ENCODE data around the gene ZNF839.
A peak's percentile ranks its signal among the peaks of the same experiment; 100 is the strongest.

The ZNF839 gene

DNA sequence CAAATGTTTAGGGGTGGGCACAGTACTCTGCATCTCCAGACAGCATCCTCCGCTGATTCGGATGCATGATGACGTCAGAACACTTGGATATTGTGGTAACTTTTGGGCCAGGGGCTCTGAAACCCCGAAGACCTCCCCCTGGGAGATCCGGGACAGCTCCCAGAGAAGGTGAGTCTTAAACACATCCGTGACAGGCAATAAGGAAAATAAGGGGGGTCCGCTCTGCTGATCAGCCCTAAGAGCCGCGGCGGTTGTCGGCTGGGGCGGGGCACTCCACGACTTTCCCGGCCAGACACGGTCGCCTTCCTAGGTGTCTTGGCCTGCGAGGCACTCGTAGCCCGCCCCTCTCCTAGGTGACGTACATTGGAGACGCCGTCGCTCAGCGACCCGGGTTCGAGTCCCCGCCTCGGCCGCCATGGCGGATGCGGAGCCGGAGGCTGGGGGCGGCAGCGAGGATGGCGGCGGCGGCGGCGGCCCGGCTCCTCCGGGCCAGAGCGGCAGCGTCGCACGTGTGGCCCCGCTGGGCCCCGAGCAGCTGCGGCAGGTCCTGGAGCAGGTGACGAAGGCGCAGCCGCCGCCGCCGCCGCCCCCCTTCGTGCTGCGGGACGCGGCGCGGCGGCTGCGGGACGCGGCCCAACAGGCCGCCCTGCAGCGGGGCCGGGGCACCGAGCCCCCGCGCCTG, at the start of gene ZNF839:
Gene ZNF839 (plus strand): TSS at position 396 of the 682 bp plus-strand sequence. CDS start 20 bp downstream, at position 416.
- H3K27me3 Mint-ChIP-seq, result no peaks in the 10 kb centered on the region
- peak within 1 kb of the TSS; percentile 96 for H3K27ac Mint-ChIP-seq
- DNase-seq, result peak; percentile 98
- peak within 1 kb of the TSS; percentile 95 for H3K4me3 Mint-ChIP-seq
- H3K36me3 Mint-ChIP-seq (ENCODE audit: low read depth), result peaks cover 2% of the 10 kb centered on the region
- peak; percentile 76 for ATAC-seq
- H3K9me3 Mint-ChIP-seq, result no peaks in the 10 kb centered on the region
- peaks cover 64% of the 10 kb centered on the region for H3K4me1 Mint-ChIP-seq

- Mint-ChIP-seq H3K36me3 (ENCODE audit: low read depth) (no peaks in the 10 kb centered on the region), H3K27me3 (no peaks in the 10 kb centered on the region), H3K9me3 (no peaks in the 10 kb centered on the region), H3K27ac (no peak overlapping the region), H3K4me1 (no peaks in the 10 kb centered on the region), H3K4me3 (no peak overlapping the region)
- DNase-seq (no peak), ATAC-seq (peak; percentile 24)
Observed at GRCh38 chr14:102272392-102272791, 47.2 kb upstream of the ZNF839 start.

- DNase-seq (no peak), ATAC-seq (no peak)
- Mint-ChIP-seq H3K27ac (no peak overlapping the region), H3K9me3 (no peaks in the 10 kb centered on the region), H3K27me3 (no peaks in the 10 kb centered on the region), H3K4me3 (no peak overlapping the region), H3K36me3 (ENCODE audit: low read depth) (no peaks in the 10 kb centered on the region), H3K4me1 (no peaks in the 10 kb centered on the region)
Observed at GRCh38 chr14:102275866-102276265, 43.7 kb upstream of the ZNF839 start.

DNA sequence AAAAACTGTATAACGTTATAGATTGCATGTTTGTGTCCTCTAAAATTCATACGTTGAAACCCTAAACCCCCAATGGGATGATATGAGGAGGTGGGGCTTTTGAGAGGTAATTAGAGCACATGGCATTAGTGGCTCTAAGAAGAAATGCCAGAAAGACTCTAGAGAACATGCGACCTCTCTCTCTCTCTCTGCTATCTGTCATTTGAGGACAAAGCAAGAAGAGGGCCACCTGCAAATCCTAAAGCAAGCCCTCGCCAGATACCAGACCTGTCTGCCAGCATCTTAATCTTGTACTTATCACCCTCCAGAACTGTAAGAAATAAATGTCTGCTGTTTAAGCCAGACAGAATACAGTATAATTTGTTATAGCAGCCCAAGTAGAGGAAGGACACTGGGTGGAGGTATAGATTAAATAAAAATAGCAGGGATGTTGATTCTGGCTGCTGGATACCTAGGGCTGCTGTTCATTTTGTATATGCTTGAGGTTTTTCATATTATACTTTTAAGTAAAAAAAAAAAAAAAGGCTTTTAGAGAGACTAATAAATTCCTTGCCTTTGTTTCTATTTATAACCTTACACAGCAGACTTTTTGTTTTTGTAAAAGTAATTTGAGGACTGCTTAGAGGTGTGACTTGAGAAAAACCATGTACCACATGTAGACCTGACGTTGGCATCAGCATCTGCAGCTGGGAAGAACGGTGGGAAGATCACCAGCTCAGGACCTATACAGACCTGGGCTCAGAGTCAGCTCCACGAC, 41.5 kb upstream of the ZNF839 start:
- no peaks in the 10 kb centered on the region for H3K9me3 Mint-ChIP-seq
- no peaks in the 10 kb centered on the region for H3K27me3 Mint-ChIP-seq
- H3K4me3 Mint-ChIP-seq, result no peak overlapping the region
- H3K36me3 Mint-ChIP-seq (ENCODE audit: low read depth), result no peaks in the 10 kb centered on the region
- ATAC-seq, result no peak
- H3K27ac Mint-ChIP-seq, result no peak overlapping the region
- no peaks in the 10 kb centered on the region for H3K4me1 Mint-ChIP-seq
- DNase-seq, result no peak

GRCh38 chr14:102278631-102278935, 41.0 kb upstream of the ZNF839 start:
- no peak overlapping the region for H3K4me3 Mint-ChIP-seq
- no peaks in the 10 kb centered on the region for H3K27me3 Mint-ChIP-seq
- no peak overlapping the region for H3K27ac Mint-ChIP-seq
- ATAC-seq, result no peak
- H3K4me1 Mint-ChIP-seq, result no peaks in the 10 kb centered on the region
- no peaks in the 10 kb centered on the region for H3K9me3 Mint-ChIP-seq
- DNase-seq, result no peak
- no peaks in the 10 kb centered on the region for H3K36me3 Mint-ChIP-seq (ENCODE audit: low read depth)

GRCh38 chr14:102279282-102279681, 40.3 kb upstream of the ZNF839 start:
- no peak overlapping the region for H3K4me3 Mint-ChIP-seq
- ATAC-seq (no peak), DNase-seq (no peak)
- H3K9me3 Mint-ChIP-seq, result no peaks in the 10 kb centered on the region
- H3K27me3 Mint-ChIP-seq, result no peaks in the 10 kb centered on the region
- H3K36me3 Mint-ChIP-seq (ENCODE audit: low read depth), result no peaks in the 10 kb centered on the region
- H3K27ac Mint-ChIP-seq, result no peak overlapping the region
- no peaks in the 10 kb centered on the region for H3K4me1 Mint-ChIP-seq

- Mint-ChIP-seq H3K27ac (no peak overlapping the region), H3K36me3 (ENCODE audit: low read depth) (no peaks in the 10 kb centered on the region), H3K4me1 (no peaks in the 10 kb centered on the region), H3K9me3 (no peaks in the 10 kb centered on the region), H3K4me3 (no peak overlapping the region), H3K27me3 (no peaks in the 10 kb centered on the region)
- ATAC-seq (no peak), DNase-seq (no peak)
Observed at GRCh38 chr14:102279688-102280348, 39.7 kb upstream of the ZNF839 start.

- Mint-ChIP-seq H3K36me3 (ENCODE audit: low read depth) (no peaks in the 10 kb centered on the region), H3K4me1 (no peaks in the 10 kb centered on the region), H3K9me3 (no peaks in the 10 kb centered on the region), H3K27me3 (no peaks in the 10 kb centered on the region), H3K27ac (no peak overlapping the region), H3K4me3 (no peak overlapping the region)
- DNase-seq, result no peak
- no peak for ATAC-seq
Observed at GRCh38 chr14:102280376-102280962, 39.1 kb upstream of the ZNF839 start.

GRCh38 chr14:102282751-102283465, 36.6 kb upstream of the ZNF839 start:
- no peaks in the 10 kb centered on the region for H3K4me1 Mint-ChIP-seq
- no peak overlapping the region for H3K27ac Mint-ChIP-seq
- H3K9me3 Mint-ChIP-seq, result no peaks in the 10 kb centered on the region
- no peak overlapping the region for H3K4me3 Mint-ChIP-seq
- no peaks in the 10 kb centered on the region for H3K27me3 Mint-ChIP-seq
- H3K36me3 Mint-ChIP-seq (ENCODE audit: low read depth), result no peaks in the 10 kb centered on the region
- ATAC-seq (no peak), DNase-seq (no peak)

GRCh38 chr14:102283631-102284129, 35.9 kb upstream of the ZNF839 start:
- Mint-ChIP-seq H3K36me3 (ENCODE audit: low read depth) (no peaks in the 10 kb centered on the region), H3K27ac (no peak overlapping the region), H3K9me3 (no peaks in the 10 kb centered on the region), H3K27me3 (no peaks in the 10 kb centered on the region), H3K4me3 (no peak overlapping the region), H3K4me1 (no peaks in the 10 kb centered on the region)
- ATAC-seq (no peak), DNase-seq (no peak)

DNA sequence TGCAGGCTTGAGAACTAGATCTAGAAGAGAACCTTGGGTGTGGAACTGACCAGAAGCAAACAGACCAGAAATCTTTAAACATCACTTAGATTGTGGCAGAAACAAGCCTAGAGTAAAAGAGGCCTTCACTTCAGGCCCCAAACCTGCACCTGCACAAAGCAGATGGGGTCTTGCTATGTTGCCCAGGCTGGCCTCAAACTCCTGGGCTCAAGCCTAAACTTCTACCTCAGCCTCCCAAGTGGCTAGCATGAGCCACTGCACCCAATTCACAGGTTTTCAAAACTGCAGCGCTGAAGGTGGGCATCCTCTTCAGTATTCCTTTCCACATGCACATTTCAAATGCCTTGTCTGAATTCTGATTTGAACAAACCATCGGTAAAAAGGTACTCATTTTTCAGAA, 34.4 kb upstream of the ZNF839 start:
- Mint-ChIP-seq H3K27ac (no peak overlapping the region), H3K36me3 (ENCODE audit: low read depth) (no peaks in the 10 kb centered on the region), H3K27me3 (no peaks in the 10 kb centered on the region), H3K9me3 (no peaks in the 10 kb centered on the region), H3K4me1 (no peaks in the 10 kb centered on the region), H3K4me3 (no peak overlapping the region)
- no peak for ATAC-seq
- DNase-seq, result no peak

DNA sequence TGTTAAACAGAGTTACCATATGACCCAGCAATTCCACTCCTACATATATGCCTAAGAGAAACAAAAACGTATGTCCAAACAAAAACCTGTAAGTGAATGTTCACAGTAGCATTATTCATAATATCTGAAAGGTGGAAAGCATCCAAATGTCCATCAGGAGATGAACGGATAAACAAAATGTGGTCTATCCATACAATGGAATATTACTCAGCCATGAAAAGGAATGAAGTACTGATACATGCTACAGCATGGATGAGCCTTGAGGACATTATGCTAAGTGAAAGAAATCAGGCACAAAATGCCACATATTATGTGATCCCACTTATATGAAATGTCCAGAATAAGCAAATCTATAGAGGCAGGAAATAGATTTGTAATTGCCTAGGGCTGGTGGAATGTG, 31.4 kb upstream of the ZNF839 start:
- H3K4me3 Mint-ChIP-seq, result no peak overlapping the region
- ATAC-seq, result no peak

GRCh38 chr14:102292441-102292840, 27.1 kb upstream of the ZNF839 start:
- DNase-seq, result no peak

More for the DNA sequence above, 31.4 kb upstream of the ZNF839 start:
- H3K36me3 Mint-ChIP-seq (ENCODE audit: low read depth), result no peaks in the 10 kb centered on the region
- no peaks in the 10 kb centered on the region for H3K9me3 Mint-ChIP-seq
- no peaks in the 10 kb centered on the region for H3K4me1 Mint-ChIP-seq
- no peaks in the 10 kb centered on the region for H3K27me3 Mint-ChIP-seq
- DNase-seq, result no peak
- no peak overlapping the region for H3K27ac Mint-ChIP-seq

DNA sequence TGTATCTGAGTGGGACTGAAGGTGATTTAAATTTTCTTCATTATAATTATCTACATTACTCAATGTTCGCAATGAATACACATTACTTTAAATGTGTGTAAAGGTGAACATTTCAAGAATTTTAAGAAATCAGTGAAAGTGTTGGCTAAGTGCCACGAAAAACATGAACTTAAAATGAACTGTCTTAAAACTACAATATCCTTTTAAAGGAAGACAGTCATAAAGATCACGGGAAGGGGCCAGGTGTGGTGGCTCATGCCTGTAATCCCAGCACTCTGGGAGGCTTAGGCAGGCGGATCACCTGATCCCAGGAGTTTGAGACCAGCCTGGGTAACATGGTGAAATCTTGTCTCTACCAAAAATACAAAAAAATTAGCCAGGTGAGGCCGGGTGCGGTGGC, 25.8 kb upstream of the ZNF839 start:
- Mint-ChIP-seq H3K9me3 (no peaks in the 10 kb centered on the region), H3K4me3 (no peak overlapping the region), H3K4me1 (peaks cover 1% of the 10 kb centered on the region), H3K27ac (no peak overlapping the region), H3K36me3 (ENCODE audit: low read depth) (no peaks in the 10 kb centered on the region), H3K27me3 (no peaks in the 10 kb centered on the region)
- DNase-seq, result no peak
- ATAC-seq, result no peak

More at GRCh38 chr14:102292441-102292840, 27.1 kb upstream of the ZNF839 start:
- Mint-ChIP-seq H3K27ac (no peak overlapping the region), H3K36me3 (ENCODE audit: low read depth) (no peaks in the 10 kb centered on the region), H3K9me3 (no peaks in the 10 kb centered on the region), H3K27me3 (no peaks in the 10 kb centered on the region), H3K4me3 (no peak overlapping the region), H3K4me1 (no peaks in the 10 kb centered on the region)
- no peak for ATAC-seq

Measured in activated naive CD8-positive, alpha-beta T cell treated with anti-CD3 and anti-CD28 coated beads, Interleukin-2, amount 50 U/mL, for 24 hours (primary cell).